ENCODE results near the gene ARHGEF28.
A peak's percentile ranks its signal among the peaks of the same experiment; 100 is the strongest.

ARHGEF28 gene, protein sequence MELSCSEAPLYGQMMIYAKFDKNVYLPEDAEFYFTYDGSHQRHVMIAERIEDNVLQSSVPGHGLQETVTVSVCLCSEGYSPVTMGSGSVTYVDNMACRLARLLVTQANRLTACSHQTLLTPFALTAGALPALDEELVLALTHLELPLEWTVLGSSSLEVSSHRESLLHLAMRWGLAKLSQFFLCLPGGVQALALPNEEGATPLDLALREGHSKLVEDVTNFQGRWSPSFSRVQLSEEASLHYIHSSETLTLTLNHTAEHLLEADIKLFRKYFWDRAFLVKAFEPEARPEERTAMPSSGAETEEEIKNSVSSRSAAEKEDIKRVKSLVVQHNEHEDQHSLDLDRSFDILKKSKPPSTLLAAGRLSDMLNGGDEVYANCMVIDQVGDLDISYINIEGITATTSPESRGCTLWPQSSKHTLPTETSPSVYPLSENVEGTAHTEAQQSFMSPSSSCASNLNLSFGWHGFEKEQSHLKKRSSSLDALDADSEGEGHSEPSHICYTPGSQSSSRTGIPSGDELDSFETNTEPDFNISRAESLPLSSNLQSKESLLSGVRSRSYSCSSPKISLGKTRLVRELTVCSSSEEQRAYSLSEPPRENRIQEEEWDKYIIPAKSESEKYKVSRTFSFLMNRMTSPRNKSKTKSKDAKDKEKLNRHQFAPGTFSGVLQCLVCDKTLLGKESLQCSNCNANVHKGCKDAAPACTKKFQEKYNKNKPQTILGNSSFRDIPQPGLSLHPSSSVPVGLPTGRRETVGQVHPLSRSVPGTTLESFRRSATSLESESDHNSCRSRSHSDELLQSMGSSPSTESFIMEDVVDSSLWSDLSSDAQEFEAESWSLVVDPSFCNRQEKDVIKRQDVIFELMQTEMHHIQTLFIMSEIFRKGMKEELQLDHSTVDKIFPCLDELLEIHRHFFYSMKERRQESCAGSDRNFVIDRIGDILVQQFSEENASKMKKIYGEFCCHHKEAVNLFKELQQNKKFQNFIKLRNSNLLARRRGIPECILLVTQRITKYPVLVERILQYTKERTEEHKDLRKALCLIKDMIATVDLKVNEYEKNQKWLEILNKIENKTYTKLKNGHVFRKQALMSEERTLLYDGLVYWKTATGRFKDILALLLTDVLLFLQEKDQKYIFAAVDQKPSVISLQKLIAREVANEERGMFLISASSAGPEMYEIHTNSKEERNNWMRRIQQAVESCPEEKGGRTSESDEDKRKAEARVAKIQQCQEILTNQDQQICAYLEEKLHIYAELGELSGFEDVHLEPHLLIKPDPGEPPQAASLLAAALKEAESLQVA (N-terminal part only)

DNA sequence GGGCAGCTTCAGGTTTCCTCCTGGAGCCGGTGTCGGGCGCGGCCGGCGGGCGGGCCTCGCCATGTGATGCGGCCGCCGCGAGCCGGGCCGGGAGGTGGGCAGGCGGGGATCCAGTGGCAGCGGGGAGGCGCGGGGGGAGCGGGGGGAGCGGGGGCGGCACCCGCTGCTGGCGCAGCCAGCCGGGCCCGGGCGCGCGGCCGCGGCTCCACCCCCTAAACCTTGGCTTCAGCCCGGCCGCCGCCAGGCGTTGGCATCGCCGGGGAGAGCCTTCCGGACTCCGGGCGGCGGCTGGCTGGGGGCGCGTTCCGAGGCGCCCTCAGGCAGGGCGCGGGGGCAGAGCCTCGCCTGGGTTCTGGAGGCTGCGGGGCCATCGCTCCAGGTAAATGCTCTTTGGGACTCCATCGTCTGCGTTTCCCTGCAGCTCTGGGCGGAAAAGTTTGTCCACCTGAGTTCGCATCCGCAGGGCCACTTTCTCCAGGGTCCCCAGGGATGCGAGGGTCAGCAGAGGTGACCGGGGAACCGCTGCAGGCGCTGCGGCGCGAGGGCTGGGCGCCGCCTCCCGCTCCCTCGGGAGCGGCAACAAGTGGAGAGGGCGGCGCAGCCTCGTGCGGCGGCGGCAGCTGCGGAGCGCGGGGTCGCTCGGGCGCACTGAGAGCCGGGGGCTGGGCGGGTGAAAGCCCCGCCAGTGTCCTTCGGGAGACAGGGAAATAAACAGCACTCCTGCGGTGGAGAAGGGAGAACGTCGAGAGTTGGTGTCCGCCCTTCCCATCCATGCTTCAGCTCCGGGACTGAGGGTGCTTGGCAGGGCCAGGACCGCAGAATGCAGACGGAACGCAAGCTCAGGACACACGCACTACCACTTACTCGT is at the start of gene ARHGEF28:
Gene ARHGEF28, plus strand, starts transcription at position 253 of the 868 bp plus-strand sequence. CDS start 58,656 bp downstream, outside the sequence.
- no peak for FAIRE-seq

DNA sequence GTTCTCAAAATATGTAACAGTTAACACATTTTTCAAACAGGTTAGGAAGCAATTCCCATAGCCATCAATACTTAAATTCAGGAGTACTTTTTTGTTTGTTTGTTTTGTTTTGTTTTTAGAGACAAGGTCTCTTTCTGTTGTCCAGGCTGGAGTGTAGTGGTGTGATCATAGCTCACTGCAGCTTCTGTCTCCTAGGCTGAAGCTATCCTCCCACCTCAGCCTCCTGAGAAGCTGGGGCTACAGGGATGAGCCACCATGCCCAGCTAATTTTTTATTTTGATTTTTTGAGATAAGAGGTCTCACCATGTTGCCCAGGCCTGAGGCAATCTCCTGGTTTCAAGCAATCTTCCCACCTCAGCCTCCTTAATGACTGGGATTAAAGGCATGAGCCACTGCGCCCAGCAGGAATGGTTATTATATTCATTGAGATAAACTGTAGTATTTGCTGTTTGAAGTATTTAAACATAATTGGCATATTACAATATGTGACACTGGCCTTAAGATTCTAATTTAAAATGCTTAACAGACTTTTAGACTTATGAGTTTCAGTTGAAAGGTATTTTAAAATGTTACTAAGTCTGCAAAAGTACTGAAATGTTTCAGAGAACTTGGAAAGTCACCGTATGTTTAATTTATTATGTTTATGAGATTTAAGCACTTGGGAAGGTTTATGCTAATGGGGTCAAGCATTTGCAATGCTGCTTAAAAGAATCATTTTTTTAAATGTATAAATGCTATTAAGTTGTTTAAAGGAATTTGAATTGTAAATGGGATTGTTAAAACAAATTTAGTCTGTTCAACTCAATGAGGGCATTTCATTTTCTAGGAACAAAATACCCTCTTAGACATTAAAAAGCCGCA is 43.5 kb upstream of the ARHGEF28 start:
- no peak for FAIRE-seq

DNA sequence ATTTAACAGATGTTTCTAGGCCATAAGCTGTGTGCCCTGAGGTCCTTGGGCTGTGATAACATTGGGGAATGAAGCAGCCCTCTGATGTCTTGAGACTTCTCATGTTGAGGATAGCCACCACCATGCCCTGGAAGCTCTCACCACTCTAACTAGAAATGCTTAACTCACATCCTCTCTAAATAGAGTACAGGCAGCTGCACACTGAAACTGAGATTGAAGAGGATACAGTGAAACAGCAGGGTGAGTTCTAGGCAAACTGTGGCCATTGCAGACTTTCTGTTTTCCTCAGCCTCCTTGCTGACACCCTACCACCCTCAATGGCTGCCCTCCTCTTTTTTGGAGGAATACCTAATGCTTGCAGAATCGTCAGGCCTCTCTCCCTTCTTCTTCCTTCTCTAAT is 38.1 kb upstream of the ARHGEF28 start:
- no peak for FAIRE-seq

DNA sequence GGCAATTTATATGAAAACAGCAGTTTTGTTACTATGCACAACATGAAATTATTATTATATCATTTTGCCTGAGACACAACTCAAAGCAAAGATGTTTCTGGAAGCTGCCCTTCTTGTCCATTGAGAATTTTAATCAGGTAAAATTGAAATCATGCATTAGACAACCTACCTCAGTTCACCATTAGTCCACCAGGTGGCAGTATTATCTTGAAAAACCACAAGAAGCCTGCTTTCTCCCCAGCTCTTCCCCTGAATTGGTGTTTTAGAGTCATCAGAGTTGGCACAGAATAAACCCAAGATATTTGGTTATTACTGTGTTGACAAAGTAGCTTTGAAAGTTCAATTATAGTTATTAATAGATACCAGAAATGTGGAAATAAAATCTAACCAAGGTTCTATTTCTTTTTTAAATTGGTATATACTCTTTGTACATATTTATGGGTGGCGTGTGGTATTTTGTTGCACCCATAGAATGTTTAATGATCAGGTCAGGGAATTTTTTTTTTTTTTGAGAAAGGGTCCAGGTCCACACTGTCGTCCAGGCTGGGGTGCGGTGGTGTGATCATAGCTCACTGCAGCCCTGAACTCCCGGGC is 34.8 kb upstream of the ARHGEF28 start:
- FAIRE-seq, result peak; percentile 99

DNA sequence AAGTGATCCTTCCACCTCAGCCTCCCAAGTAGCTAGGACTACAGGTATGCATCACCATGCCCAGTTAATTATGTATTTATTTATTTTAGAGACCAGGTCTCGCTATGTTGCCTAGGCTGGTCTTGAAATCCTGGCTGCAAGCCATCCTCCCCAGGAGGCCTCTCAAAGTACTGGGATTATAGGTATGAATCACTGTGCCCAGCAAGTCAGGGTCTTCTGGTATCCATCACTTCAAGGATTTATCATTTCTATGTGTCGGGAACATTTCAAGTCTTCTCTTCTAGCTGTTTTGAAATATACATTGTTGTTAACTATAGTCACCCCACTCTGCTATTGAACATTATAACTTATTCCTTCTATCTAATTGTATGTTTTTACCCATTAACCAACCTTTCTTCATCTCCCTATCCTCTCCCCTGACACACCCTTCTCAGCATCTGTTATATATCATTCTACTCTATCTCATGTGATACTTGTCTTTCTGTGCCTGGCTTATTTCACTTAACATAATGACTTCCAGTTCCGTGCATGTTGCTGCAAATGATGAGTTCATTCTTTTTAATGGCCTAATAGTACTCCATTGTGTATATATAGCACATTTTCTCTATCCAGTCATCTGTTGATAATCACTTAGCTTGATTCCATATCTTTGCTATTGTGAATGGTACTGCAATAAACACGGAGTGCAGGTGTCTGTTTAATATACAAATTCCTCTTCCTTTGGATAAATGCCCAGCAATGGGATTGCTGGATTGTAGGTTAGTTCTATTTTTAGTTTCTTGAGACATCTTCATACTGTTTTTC is 34.1 kb upstream of the ARHGEF28 start:
- peak; percentile 62 for FAIRE-seq

DNA sequence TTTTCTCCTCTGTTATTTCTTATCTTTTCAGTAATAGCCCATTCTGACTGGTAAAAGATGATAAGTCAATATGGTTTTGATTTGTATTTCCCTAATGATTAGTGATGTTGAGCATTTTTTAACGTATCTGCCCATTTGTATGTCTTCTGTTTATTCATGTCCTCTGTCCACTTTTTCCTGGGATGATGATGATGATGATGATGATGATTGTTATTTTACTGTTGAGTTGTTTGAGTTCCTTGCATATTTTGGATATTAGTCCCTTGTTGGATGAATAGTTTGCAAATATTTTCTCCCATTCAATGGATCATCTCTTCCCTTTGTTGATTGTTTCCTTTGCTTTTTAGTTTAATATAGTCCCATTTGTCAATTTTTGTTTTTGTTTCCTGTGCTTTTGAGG is 33.4 kb upstream of the ARHGEF28 start:
- no peak for FAIRE-seq

DNA sequence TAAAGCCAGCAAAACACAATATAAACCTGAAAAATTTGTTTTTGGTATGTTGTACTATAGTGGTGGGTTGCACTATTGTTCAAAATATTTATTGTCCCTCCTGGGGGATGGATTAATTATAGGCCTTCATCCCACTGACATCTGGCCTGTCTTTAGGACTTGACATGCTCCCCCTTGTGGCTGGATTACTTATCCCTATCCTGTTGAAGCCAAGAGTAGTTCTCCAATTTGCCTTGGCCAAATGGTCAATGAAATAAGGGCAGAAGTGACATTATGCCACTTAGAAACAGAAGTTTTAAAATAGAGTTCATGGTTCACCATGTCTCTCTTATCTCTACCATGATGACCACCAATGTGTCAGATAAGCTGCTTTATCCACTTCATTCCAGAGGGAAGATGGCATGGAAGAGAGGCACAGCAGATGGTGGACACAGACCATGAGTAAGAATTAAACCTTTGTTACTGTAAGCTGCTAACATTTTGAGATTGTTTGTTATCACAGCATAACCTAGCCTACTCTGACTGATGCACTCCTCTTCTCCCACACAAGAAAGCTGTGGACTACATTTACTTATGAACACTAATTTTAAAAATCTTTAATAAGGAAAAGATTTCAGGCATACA is 29.2 kb upstream of the ARHGEF28 start:
- FAIRE-seq, result no peak

DNA sequence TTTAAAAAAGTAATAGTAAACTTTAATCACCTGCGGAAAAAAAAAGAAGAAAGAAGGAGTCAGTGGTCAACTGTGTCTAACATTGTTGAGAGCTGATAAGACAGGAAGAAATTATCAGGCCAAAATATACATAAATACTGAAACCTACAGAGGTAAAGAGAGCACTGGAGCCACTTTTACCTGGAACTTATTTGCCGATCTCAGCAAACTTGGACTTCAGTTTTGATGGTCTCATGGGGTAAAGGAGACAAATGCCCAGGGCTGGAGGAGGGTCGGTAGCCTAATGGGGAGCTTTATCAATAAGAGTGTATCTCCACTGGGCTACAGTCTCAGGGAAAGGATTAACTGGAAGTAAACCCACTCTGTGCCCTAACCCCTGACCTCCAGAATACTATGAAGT is 26.6 kb upstream of the ARHGEF28 start:
- FAIRE-seq, result no peak

DNA sequence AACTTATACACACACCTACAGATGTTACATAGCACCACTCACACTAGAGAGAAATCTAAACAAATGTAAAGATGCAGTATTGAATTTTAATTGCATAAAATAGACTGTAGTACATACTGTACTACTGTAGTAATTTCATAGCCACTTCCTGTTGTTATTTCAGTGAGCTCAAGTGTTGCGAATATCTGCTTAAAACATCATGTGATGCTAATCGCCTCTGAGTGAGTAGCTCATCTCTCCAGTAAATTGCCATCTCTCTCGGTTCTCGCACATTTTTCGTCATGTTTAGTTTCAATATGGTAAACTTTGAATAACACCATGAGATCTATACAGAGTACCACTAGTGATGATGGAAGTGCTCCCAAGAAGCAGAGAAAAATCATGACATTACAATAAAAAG is 22.0 kb upstream of the ARHGEF28 start:
- no peak for FAIRE-seq

DNA sequence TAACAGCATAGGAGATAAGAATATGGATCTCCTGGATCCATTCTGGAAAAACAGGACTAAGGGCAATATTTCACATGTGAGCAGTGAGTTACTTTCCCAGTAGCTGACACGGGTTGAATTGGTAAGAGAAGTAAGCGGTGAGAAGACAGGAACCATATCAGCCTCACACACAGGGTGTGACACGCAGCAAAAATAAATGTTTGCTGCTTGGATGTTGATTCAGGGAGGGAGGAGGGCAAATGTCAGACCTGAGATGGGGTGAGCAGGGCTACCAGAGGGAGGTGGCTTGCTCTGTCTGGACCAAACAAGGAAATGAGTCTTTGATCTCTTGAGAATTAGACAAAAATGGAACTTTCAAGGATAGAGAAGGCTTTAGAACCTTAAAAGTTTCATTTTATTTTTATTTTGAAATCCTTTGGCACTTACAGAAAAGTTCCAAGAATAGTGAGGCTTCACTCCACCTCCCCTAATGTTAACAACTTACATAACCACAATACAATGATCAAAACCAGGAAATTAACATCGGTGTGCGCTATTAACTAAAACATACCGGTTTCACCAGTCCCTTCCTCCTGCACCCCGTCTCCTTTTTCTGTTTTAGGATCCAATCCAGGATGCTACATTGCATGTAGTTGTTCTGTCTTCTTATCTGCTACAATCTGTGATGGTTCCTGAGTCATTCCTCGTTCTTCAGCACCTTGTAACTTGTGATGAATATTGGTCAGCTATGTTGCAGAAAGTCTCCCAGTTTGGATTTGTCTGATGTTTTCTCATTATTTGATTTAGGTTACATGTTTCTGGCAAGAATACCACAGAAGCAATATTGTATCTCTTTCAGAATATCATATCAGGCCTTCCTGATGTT is 20.5 kb upstream of the ARHGEF28 start:
- no peak for FAIRE-seq

DNA sequence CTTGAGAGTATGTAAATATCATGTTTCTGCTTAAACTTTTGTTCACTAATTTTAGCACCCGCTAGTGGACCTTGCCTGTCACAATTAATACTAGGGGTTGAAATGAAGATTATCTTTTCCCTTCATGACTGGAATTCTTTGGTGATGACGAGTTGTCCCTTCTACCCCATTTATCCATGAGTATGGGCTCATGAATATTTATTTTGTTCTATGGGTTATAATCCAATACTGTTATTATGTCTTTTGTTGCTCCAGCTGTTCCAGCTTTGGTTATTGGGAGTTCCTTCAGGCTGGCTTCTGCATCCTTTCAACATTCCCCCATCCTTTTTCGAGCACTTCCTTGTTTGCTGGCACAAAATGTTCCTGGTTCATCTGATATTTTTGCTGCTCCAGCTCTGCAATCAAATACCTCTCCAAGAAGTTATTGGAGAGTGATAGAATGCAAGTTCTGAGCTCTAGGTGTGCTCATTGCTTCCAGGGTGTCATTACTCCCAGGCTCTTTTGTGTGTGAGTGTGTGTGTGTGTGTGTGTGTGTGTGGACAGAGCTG is 19.7 kb upstream of the ARHGEF28 start:
- no peak for FAIRE-seq

DNA sequence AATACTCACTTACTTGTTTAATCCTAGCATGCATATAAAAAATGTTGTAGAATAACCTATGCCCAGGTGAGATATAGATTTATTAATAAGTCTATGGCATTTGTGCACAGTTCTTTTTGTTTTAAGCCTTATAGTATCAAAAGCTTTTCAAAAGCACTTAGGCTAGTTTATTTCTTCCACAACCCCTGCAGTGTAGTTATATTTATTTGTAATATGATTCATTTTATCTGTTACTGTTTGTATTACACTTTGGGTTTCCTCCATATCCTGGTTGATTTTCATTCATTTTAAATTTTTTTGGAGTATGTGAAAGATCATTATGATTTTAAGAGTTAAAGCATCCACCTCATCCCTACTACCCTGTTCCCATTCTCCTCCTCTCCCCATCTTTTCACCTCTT is 18.8 kb upstream of the ARHGEF28 start:
- no peak for FAIRE-seq

DNA sequence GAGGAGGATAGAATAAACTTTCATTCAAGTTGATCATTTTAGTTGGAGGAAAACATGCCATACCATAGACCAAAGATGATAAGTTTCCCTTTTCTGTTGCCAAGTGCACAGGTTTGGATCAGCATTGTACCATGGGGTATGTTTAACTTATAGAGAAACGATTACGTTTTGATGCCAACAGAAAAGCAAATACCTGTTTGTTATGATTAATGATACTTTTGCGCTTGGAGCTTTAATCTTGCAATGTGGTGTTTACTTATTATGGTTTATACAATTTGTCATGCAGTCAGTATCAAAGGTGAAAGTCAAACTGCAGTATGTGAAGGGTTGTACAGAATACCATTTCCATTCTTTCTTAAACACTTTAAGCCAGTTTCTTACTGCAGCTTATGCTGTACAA is 13.2 kb upstream of the ARHGEF28 start:
- no peak for FAIRE-seq

DNA sequence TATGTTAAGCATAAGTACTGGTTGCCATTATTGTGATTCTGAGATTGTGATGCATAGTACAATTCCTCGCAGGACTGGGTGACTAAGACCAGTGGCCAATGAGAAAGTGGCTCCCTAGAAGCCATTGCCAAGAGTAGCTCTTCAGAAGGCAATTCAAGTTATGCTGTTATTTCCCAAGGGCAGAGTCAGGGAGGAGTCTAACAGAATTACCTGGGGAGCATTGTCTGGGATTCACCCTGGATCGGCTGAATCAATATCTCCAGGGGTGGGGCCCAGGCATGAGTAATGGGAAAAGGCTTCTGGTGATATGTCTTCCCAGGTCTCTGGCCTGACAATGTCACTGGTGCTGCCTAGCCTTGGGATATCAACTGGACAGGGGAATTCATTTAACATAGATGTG is 10.9 kb upstream of the ARHGEF28 start:
- no peak for FAIRE-seq

DNA sequence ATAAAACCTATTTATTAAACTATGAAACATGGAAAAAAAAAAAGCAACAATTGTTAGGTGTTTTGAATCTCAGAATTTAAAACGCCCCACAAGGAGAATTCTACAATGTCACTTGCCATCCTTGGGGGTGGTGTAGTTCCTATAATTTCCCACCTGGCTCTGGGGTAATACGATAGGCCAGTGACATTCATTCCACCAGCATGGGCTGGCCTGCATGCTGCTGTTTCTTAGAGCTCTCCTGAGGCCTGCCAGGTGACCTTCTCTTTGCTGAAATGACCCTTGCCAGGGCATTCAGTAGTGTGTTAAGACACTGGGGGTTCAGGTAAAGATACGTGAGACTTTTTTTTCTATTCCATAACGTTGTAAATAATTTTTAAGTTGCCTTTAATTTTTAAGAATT is 10.0 kb upstream of the ARHGEF28 start:
- no peak for FAIRE-seq

DNA sequence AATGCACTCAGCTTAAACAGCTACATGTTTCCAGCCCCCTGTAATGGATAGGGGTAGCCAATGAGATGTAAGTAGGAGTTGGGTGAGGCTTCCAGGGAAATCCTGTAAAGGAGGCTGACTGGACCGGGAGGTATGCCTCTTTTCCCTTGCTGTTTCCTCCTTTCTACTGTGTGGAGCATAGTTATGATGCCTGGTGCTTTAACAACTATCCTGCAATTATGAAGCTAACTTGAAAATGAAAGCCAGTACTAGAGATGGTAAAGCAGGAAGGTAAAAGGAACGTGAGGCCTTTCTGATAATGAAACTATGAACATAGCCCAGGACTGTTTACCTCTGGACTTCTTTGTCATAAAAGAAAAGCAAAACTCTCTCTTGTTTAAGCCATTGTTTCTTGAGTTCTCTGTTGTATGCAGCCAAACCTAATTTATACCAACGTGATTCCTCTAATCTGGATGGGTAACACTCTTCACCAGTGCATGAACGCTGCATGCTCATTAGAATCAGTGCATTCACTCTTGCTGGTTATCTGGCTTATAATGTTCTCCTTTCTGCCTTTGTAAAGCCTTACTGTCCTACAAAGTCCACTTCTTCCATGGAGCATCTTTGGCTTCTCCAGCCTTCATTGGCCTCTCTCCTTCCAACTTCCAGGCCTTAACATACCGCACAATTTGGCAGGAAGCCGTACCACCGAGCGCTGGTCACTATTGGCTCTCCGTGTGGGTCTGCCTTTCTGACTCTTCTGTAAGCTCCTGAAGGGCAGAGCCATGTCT is 8.3 kb upstream of the ARHGEF28 start:
- no peak for FAIRE-seq

All from islet of Langerhans (tissue), 1 donor.